Prostate gland (tissue), 2 donors: Measurements from ENCODE around the gene KCNQ4.

Experiments
- POLR2A ChIP-seq: fragments of 450-650 bp; IDR thresholded peaks from one replicate; pipeline ENCODE4 v1.6.1; 2016; ENCODE audit warnings: antibody characterized with exemption, mild to moderate bottlenecking
- POLR2AphosphoS5 ChIP-seq: sonication (generic); formaldehyde crosslinking; IDR thresholded peaks from one replicate; pipeline ENCODE4 v1.6.1; 2017; ENCODE audit warnings: antibody characterized with exemption
- TF ChIP-seq, protein P1 (sequence below), 4 experiments: fragments of 200-600 bp in 2 of 4; fragments of 450-650 bp in 2 of 4; sonication (generic) in 2 of 4; IDR thresholded peaks; 1 replicate in 3 of 4; 2 replicates in 1 of 4; pipeline ENCODE4 v1.5.1; 2016 to 2019; ENCODE audit warnings: antibody characterized with exemption in 4 of 4, mild to moderate bottlenecking in 2 of 4, moderate library complexity in 2 of 4

GRCh38 chr1:40768146-40768990 is 15.2 kb upstream of the KCNQ4 start:
- TF ChIP-seq POLR2A (no peak), POLR2AphosphoS5 (no peak)
- TF ChIP-seq, protein P1, sequence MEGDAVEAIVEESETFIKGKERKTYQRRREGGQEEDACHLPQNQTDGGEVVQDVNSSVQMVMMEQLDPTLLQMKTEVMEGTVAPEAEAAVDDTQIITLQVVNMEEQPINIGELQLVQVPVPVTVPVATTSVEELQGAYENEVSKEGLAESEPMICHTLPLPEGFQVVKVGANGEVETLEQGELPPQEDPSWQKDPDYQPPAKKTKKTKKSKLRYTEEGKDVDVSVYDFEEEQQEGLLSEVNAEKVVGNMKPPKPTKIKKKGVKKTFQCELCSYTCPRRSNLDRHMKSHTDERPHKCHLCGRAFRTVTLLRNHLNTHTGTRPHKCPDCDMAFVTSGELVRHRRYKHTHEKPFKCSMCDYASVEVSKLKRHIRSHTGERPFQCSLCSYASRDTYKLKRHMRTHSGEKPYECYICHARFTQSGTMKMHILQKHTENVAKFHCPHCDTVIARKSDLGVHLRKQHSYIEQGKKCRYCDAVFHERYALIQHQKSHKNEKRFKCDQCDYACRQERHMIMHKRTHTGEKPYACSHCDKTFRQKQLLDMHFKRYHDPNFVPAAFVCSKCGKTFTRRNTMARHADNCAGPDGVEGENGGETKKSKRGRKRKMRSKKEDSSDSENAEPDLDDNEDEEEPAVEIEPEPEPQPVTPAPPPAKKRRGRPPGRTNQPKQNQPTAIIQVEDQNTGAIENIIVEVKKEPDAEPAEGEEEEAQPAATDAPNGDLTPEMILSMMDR (IDR thresholded peaks at IDR 0.05) = no peak
